AG04449 (cell line): ENCODE measurements around the gene LRRC8D.

Source experiments
- CTCF ChIA-PET: fragments of 350-600 bp; formaldehyde crosslinking; extraction: SDS; loops from one replicate; lab custom pipeline; 2021; ENCODE audit warnings: antibody characterized with exemption; lab: Yijun Ruan, JAX
- POLR2A ChIA-PET: fragments of 400-600, 350-600 bp; formaldehyde crosslinking; extraction: SDS; loops from one replicate; lab custom pipeline; 2020; ENCODE audit warnings: antibody characterized with exemption, inconsistent platforms; lab: Yijun Ruan, JAX
- DNase-seq: peaks from one replicate; pipeline ENCODE4 v3.0.0-alpha.2; 2010; ENCODE audit warnings: low read depth, low spot score
- H3K4me3 ChIP-seq: 2 replicates; pipeline ENCODE4 v1.5.1; 2011; ENCODE audit warnings: low read depth, mild to moderate bottlenecking, control low read depth, low read length
- TF ChIP-seq, protein P1 (sequence below): IDR thresholded peaks from one replicate; pipeline ENCODE4 v1.5.1; 2011; ENCODE audit warnings: mild to moderate bottlenecking, moderate library complexity, low read length, control low read depth, inconsistent platforms; ENCODE audit not compliant: insufficient read depth; ENCODE audit errors: missing control alignments

The LRRC8D gene

DNA sequence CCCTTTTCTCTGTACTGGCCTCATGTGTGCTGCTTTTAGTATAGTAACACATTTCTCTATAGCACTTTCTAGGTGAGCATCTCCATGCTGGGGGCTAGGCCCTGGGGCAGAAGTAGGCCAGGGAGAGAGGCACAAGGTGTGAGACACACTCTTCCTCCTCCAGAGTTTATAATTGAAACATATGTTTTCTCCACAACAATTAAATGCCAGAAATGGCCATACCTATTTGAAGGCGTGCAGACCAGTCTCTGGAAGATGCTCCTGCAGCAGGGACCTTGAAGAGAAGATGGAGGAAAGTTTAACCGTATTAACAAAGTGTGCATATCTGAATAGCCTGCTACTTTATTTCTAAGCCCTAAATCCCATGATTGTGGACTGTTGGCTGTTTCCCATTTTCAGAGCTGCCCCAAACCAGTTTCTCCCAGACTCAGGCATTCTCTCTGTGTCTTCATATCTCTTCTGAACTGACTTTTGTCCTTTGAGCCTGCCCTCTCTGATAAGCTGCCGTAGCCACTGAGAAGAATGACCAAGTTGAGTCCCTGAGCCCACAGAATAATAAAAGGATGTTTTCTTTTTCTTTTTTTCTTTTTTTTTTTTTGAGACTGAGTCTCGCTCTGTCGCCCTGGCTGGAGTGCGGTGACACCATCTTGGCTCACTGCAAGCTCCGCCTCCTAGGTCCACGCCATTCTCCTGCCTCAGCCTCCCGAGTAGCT lies 81.3 kb downstream of the LRRC8D start:
- no peak overlapping the region for H3K4me3 ChIP-seq
- ChIA-PET POLR2A (no interaction called here), CTCF (no interaction called here)
- no peak for DNase-seq
- TF ChIP-seq, protein P1, sequence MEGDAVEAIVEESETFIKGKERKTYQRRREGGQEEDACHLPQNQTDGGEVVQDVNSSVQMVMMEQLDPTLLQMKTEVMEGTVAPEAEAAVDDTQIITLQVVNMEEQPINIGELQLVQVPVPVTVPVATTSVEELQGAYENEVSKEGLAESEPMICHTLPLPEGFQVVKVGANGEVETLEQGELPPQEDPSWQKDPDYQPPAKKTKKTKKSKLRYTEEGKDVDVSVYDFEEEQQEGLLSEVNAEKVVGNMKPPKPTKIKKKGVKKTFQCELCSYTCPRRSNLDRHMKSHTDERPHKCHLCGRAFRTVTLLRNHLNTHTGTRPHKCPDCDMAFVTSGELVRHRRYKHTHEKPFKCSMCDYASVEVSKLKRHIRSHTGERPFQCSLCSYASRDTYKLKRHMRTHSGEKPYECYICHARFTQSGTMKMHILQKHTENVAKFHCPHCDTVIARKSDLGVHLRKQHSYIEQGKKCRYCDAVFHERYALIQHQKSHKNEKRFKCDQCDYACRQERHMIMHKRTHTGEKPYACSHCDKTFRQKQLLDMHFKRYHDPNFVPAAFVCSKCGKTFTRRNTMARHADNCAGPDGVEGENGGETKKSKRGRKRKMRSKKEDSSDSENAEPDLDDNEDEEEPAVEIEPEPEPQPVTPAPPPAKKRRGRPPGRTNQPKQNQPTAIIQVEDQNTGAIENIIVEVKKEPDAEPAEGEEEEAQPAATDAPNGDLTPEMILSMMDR: no peak

DNA sequence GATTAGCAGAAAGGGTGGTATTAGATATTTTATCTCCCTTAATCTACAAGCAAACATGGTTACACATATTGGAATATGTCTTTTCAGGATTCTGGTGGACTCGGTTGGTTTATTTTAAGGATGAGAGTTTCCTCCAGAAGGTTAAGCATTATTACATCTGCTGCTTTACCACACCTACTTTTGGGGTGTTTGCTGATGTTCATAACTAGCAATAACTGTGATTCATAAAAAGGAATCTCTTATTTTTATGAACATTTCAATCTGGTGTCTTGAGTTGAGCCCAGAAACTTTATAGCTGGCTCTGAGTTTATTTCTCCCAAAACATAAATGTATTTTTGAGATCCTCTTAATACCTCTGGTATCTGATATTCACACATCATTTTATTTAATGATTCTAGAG lies 82.7 kb downstream of the LRRC8D start:
- TF ChIP-seq, protein P1: no peak
- DNase-seq: no peak
- no peak overlapping the region for H3K4me3 ChIP-seq
- CTCF ChIA-PET: interaction anchor here (1.2 to 1.3 kb wide), 2 partner anchors 60 to 83 kb away, joined by 3 to 5 read pairs; no protein-coding TSS in a partner anchor
- POLR2A ChIA-PET: no interaction called here

DNA sequence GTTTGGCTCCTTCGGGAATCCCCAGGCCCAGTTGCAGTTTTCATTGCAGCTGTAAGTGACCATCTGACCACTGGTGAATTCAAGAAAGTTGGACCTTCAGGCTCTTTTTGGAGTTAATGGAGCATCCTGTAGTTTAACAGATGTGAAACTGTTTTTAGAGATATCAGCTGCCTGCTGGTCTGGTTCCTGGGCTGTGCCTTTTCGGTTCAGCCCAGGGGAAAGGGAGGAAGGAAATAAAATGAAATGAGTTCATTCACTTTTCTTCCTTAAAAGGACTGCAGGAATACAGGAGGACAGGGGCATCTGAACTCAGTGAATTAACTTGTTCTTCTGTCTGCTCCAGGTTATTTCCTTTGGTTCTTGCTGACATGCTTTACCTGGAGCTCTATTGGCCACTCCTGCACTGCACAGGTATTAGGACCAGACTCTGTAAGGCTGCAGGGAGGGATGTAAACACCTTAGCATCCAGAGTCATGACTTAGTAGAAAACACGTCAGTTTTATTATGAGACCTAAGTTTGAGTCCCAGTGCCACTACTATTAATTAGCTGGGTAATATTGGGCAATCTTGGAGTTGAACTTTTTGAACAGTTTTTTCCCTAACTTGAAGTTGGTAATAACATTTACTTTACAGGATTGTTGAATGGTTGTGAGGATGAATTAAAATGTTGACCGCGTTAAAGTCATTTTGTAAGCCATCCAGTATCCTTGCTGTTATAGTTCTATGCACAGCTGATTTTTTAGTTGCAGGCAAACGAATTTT lies 83.6 kb downstream of the LRRC8D start:
- no peak for DNase-seq
- CTCF ChIA-PET: interaction anchor here (1.2 to 1.3 kb wide), 2 partner anchors 61 to 82 kb away, joined by 3 to 5 read pairs; no protein-coding TSS in a partner anchor
- POLR2A ChIA-PET: no interaction called here
- H3K4me3 ChIP-seq: no peak overlapping the region
- TF ChIP-seq, protein P1: no peak

DNA sequence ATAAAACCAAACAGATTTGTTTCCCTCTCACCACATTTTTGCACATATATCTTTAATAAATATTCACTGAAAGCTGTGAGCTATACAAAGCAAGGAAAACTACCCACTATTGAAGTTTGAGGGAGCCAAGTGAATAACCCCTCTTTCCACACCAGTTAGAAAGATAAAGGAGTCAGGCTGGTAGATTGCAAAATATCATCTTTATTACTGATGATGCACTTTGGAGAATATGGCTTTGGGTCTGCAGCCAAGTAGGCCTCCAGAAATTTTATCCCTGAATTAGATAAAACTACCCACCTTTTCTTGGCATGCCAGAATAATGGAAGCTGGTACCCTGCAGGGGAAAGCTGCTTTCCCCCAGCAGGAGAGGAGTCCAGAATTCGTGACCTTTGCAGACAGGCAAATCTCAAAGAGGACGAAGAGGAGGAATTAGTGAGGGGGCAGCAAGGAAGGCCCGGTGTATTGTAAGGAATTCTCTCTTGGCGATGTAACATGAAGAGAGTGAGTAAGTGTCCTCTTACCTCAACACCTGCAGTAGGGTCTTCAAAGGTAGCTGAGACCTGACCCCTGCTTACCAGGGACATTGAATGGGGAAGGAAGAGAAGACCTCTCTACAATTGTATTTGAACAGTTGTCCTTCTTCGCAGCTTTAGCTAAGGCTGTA lies 84.7 kb downstream of the LRRC8D start:
- DNase-seq: no peak
- ChIA-PET CTCF (interaction anchor here (1.6 kb wide), 1 partner anchor 10 kb away, joined by 3 read pairs; no protein-coding TSS in a partner anchor), POLR2A (no interaction called here)
- TF ChIP-seq, protein P1: no peak
- H3K4me3 ChIP-seq: no peak overlapping the region

DNA sequence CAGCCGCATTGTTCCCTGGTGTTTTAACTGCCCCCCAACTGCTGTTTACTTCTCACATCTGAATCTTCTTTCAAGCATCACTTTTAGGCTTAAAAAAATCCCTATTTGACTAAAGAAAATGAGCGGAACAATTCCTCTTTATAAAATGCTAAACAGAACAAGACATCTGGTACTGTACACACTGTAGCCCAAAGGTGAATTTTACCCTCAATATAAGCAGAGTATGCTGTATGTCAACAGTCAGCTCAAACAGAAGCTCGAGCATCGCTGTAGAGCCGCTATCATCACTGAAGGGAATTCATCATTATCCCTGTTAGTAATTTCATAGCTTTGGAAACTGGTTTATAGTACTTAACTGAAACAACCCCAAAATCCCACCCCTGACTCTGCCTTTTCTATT lies 85.3 kb downstream of the LRRC8D start:
- POLR2A ChIA-PET: interaction anchor here (1.0 kb wide), 1 partner anchor 14 kb away, joined by 5 read pairs; no protein-coding TSS in a partner anchor
- H3K4me3 ChIP-seq: no peak overlapping the region
- DNase-seq: no peak
- TF ChIP-seq, protein P1: no peak
- CTCF ChIA-PET: interaction anchor here (1.6 kb wide), 1 partner anchor 10 kb away, joined by 3 read pairs; no protein-coding TSS in a partner anchor
